Head of caudate nucleus (tissue), 42 donors: ENCODE measurements around the gene PRDX5.
"Not testable (repeated sequence)": the region's sequence is repeated elsewhere in the genome, so short reads cannot be mapped to it uniquely, and the experiment has no call there.

ENCODE experiments used
- DNase-seq, 42 donors: peaks; one replicate each; pipeline versions ENCODE4 v3.0.0 to v3.0.0-alpha.2; 2020 to 2021; ENCODE audit warnings: mixed read lengths in 7 of 42
- intact Hi-C: fragments of 100-400 bp; cut with DNase I; formaldehyde crosslinking; loops from one replicate; pipeline ENCODE4 v1.15.0; 2022

The PRDX5 gene

DNA sequence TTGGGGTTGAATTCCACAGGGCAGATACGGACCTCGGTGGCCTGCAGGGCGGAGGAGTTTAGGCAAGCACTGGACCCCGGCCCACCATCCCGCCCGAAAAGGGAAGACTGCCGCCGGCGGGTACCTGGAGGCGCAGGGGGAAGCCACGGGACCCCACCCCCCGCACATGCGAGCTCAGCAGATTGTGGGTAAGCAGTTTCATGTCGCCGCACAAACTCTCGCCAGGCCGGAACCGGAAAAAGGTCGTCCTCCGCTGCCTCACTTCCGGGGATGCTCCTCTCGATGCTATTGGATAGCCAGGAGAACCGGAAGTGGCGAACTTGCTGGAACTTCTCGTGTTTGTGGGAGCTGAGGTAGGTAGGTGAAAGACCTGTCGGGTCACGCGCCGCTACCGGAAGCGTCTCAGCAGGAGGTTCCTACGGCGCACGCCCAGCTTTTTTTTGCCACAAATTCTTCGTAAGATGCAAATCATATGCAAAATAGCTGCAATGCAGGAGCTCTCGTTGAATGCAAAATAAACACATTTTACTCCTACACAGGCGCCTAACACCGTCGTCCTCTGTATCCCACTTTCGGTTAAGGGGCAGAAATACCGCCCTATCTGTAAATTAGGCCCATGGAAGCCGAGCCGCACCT is 478 bp upstream of the PRDX5 start, which contains the start of gene TRMT112:
Gene TRMT112 (minus strand): TSS at position 235 of the 636 bp plus-strand sequence. CDS start 33 bp downstream, at position 202.
- DNase-seq, result peak; percentile 93 to 99 (median 98)

DNA sequence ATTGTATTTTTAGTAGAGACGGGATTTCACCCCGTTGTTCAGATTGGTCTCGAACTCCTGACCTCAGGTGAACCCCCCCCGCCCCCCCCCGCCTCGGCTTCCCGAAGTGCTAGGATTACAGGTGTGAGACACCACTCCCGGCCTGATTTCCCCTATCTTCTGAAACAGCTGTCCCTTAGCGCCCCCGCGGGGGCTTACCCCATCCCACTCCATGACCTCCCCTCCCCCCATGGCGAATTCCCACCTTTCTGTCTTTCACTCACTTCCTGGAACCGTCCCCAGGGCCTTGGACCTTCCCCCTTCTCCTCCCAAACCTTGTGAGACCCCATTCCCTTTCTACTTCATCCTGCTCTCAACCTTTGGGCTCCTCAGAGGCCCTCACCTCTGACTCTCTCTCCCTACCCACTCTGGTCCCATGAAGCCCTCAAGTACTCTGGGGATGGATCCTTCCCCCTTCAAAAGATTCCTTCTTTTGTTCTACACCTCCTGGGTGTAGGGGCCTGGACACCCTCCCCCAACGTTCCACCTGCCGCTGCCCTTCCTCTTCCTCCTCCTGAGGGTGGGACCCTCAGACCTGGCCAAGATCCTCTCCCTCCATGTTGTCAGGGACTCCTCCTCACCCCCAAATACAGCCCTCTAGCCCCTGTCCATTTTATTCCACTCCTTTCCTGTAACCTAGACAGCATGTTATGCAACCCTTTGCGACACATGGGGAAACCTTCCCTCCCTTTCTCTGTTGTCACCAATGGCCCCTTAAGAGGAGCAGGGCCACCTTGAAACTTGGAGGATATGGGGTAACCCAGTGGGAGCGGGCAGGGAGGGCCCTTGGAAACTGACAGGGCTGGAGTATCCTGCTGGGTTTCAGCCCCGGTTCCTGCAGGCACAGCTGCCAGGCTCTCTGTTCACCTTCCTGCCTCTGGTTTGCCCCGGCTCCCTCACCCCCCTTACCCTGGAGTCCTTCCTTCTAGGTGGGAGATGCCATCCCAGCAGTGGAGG is 1.1 kb downstream of the PRDX5 start:
- no peak for DNase-seq
- intact Hi-C loops, result loop anchor here (5.0 kb wide), 1 partner anchor 38 kb away; the partner anchor contains the start of gene RPS6KA4

More for the DNA sequence above, 478 bp upstream of the PRDX5 start, which contains the start of gene TRMT112:
- intact Hi-C loops, result loop anchor here (5.0 kb wide), 1 partner anchor 40 kb away; the partner anchor contains the start of gene RPS6KA4

- DNase-seq, result no peak
- intact Hi-C loops, result no loop called here
These were observed 2.6 kb downstream of the PRDX5 start for GRCh38 chr11:64320556-64320955.

GRCh38 chr11:64321026-64321425 is 3.1 kb downstream of the PRDX5 start:
- DNase-seq, result no peak
- intact Hi-C loops, result no loop called here

DNA sequence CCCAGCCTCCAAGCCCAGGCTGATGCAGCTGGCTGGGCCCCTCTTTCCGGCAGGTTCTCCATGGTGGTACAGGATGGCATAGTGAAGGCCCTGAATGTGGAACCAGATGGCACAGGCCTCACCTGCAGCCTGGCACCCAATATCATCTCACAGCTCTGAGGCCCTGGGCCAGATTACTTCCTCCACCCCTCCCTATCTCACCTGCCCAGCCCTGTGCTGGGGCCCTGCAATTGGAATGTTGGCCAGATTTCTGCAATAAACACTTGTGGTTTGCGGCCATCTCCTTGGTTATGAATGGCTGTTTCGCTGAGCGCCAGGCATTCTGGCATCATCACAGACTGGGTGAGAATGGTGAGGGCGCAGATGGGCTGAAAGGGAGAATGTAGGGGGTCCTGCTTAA is 3.6 kb downstream of the PRDX5 start:
- intact Hi-C loops, result no loop called here
- DNase-seq, result no peak

- DNase-seq, result no peak
These were observed 5.0 kb downstream of the PRDX5 start for GRCh38 chr11:64322925-64323260.

DNA sequence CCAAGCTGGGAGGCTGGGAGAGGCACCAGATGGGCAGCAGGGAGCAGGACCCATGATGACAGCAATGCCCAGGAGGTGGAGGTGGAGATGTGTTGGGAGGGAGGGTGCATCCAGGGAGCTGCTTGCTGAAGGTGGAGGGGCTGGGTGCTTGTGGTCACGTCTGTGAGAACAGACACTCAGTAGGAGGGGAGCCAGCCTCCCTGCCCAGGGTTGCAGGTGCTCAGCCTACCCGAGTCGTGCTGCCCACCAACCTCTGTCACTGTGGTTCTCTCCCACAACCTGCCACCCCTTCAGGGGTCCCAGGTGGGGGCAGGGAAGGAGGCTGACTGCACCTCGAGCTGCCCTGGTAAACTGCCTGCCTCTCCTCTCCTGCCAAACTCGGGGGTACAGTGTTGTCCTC is 5.5 kb downstream of the PRDX5 start:
- intact Hi-C loops, result no loop called here
- DNase-seq, result no peak

More at GRCh38 chr11:64322925-64323260, 5.0 kb downstream of the PRDX5 start:
- intact Hi-C loops, result no loop called here

- DNase-seq, intact Hi-C loops: not testable (repeated sequence)
These were observed 6.1 kb downstream of the PRDX5 start for GRCh38 chr11:64323984-64324383.

GRCh38 chr11:64324692-64325469 is 7.0 kb downstream of the PRDX5 start:
- intact Hi-C loops, result no loop called here
- DNase-seq, result no peak

- intact Hi-C loops, result no loop called here
- DNase-seq, result no peak
These were observed 9.5 kb downstream of the PRDX5 start for GRCh38 chr11:64327375-64327774.

- intact Hi-C loops, result no loop called here
- DNase-seq, result no peak
These were observed 10.1 kb downstream of the PRDX5 start for GRCh38 chr11:64327993-64328392.

- no peak for DNase-seq
- intact Hi-C loops, result no loop called here
These were observed 13.0 kb downstream of the PRDX5 start for GRCh38 chr11:64330888-64331287.

GRCh38 chr11:64331569-64332371 is 13.8 kb downstream of the PRDX5 start:
- intact Hi-C loops, result no loop called here
- DNase-seq, result peak in 28 of 42 donors; percentile 29 to 73 (median 48)

DNA sequence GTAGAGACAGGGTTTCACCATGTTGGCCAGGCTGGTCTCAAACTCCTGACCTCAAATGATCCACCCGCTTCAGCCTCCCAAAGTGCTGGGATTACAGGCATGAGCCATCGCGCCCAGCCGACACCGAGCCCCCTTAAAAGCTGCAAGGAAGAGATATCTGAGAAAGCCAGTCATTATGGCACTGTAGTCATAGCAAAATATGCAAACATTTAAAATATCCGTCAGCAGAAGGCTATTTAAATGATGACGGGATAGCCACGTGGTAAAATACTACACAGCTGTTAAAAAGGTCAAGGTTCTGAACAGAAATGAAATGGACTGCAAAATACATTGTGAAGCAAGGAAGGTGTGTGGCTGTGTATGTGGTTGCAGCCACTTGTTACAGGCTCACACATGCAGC is 15.6 kb downstream of the PRDX5 start:
- intact Hi-C loops, result no loop called here

GRCh38 chr11:64334764-64335735 is 17.1 kb downstream of the PRDX5 start:
- intact Hi-C loops, result no loop called here

More for the DNA sequence above, 15.6 kb downstream of the PRDX5 start:
- no peak for DNase-seq

DNA sequence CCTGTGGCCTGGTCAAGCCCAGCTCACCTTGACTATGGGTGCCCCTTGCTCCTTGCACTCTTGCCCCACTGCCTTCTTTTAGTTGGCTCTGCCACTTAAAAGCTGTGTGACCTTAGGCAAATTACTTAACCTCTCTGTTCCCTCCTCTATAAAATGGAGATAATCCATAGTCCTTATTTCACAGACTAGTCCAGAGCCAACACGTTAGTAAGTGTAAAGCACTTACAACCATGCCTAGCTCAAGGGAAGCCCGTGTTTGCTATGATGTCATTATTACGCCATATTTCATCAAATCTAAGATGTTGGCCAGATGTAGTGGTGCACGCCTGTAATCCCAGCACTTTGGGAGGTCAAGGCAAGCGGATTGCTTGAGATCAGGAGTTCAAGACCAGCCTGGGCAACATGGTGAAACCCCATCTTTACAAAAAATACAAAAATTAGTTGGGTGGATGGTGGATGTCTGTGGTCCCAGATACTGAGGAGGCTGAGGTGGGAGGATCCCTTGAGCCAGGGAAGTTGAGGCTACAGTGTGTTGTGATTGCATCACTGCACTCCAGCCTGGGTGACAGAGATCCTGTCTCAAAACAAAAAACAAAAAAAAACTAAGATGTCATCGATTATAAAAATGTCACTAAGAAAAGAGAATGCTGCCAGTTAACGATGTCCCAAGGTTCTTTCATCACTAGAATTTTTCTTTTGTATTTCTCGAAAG is 19.8 kb downstream of the PRDX5 start:
- no peak for DNase-seq
- intact Hi-C loops, result no loop called here

More at GRCh38 chr11:64334764-64335735, 17.1 kb downstream of the PRDX5 start:
- DNase-seq, result no peak

DNA sequence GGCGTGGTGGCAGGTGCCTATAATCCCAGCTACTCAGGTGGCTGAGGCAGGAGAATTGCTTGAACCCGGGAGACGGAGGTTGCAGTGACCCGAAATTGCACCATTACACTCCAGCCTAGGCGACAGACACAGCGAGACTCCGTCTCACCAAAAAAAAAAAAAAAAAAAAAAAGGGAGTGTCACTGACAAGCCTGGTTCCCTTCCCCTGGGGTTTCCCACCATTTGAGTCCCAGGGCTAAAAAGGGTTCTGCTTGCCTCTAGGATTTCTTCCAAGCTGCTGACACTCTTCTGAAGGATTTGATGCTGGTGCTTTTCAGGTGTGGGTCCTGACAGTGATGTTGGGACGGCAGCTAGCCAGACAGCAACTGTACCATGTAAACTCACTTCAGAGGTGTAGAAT is 20.8 kb downstream of the PRDX5 start:
- DNase-seq, result no peak
- intact Hi-C loops, result no loop called here
